ENCODE data around the gene POLR1E.
"Not testable (repeated sequence)": the region's sequence is repeated elsewhere in the genome, so short reads cannot be mapped to it uniquely, and the experiment has no call there.

GRCh38 chr9:37477987-37478619 is 7.6 kb upstream of the POLR1E start:
- TF ChIP-seq CTCF (conservative IDR thresholded peaks at IDR 0.05); EZH2 (IDR thresholded peaks at IDR 0.05; ENCODE audit: low read depth): not testable (repeated sequence)
